Measurements from ENCODE around the gene LMF1. TPM values are rescaled to one million over a fixed set of nuclear protein-coding genes. Genes with fewer than 3 reads are reported as not detected.
"Not testable (repeated sequence)": the region's sequence is repeated elsewhere in the genome, so short reads cannot be mapped to it uniquely, and the experiment has no call there.

LMF1 gene
- total RNA-seq, 2 donors from 2014 or later = 11.9 to 12.0 TPM

DNA sequence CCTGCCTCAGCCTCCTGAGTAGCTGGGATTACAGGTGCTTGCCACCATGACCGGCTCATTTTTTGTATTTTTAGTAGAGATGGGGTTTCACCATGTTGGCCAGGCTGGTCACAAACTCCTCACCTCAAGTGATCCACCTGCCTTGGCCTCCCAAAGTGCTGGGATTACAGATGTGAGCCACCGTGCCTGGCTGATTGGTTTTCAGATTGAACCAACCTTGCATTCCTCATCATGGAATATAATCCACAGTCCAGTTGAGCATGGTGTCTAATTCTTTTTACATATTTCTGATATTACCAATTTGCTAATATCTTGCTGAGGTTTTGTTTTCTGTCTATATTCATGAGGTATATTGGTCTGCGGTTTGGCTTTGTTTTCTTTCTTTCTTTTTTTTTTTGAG, 134.0 kb downstream of the LMF1 start:
- DNase-seq; intact Hi-C loops (cut with DNase I); ATAC-seq: not testable (repeated sequence)

DNA sequence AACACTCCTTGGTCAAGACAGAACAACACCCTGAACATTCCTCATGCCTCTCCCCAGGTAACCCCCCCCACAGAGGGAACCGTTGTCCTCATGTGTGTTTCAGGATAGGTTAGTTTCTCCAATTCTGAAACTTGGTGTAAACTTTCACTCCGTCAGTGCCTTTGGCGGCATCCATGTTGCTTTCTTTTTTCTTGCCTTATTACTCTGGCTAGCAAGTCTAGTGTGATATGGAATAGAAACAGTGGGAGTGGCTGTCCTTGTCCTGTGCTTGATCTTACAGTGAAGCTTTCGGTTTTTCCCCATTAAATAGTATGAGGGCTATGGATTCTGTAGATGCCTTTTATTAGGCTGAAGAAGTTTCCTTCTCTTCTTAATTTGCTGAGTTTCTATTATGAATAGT, 134.6 kb downstream of the LMF1 start:
- DNase-seq = no peak
- intact Hi-C loops (cut with DNase I) = no loop called here

DNA sequence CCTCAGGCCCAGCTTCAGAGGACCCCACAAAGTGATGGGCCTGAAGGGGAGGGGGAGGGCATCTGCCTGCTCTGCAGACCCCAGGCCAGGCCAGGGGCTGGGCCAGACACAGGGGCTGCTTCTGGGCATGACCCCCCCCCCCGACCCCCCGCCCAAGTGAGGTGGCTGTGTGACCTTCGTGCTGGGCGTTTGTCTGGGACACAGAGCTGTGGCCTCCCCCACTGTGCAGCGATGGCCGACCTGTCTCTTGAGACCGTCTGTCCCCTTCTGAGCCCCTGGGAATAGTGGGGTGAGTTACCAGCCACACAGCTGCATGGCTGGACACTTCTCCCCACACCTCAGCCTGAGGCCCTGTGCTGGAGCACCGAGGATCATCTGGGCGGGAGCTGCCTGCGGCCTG, 135.4 kb downstream of the LMF1 start:
- ATAC-seq (no peak), DNase-seq (no peak)
- intact Hi-C loops (cut with DNase I) = no loop called here

More for the DNA sequence above, 134.6 kb downstream of the LMF1 start:
- ATAC-seq = no peak

DNA sequence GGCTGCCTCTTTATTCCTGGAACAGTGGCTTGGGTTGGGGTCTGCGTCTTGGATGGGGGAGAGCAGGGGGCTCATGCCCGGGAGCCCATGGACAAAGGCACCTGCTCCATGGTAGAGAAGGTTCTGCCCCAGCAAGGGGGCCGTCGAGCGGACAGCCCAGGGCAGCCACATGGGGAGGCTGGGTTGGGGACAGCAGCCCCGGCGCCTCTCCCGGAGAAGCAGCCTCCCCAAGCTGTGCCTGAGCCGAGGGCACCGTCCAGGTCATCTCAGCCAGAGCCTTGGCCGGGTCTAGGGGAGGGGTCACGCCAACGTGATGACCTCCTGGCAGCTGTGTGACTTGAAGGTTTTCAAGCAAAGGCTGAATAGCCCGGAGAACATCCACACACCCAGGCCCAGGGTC, 137.4 kb downstream of the LMF1 start:
- ATAC-seq = no peak
- DNase-seq = no peak
- intact Hi-C loops (cut with DNase I) = no loop called here

DNA sequence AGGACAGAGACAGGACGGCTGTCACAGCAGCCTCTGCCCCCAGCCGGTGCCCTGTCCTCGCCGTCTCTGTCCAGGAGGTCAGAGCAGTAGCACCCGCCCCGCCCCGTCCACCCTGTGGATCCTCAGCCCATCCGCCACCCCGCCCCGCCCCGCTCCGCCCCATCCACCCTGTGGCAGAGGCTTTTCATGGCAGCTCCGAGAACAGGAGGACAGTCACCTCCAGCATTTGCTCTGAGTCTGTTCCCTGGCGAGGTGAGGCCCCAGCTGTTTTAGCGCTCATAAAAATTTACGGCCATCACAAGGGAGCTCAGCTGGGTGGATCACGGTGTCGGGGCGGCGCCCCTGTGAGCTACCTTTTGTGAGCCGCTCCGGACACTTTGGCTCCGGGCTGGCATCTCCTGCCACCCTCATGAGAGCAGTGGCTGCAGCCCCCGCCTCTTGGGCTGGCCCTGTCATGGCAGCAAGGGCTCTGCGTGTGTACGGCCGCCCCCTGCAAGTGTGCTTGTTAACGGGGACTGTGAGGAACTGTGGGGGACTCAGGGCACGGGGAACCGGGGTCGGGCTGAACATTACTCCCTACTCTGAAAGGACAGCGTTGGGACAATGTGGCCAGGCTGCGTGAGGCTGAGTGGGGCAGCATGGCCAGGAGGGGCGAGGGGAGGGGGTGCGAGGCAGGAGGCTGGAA, 138.0 kb downstream of the LMF1 start:
- DNase-seq = no peak
- intact Hi-C loops (cut with DNase I) = no loop called here
- ATAC-seq = no peak

DNA sequence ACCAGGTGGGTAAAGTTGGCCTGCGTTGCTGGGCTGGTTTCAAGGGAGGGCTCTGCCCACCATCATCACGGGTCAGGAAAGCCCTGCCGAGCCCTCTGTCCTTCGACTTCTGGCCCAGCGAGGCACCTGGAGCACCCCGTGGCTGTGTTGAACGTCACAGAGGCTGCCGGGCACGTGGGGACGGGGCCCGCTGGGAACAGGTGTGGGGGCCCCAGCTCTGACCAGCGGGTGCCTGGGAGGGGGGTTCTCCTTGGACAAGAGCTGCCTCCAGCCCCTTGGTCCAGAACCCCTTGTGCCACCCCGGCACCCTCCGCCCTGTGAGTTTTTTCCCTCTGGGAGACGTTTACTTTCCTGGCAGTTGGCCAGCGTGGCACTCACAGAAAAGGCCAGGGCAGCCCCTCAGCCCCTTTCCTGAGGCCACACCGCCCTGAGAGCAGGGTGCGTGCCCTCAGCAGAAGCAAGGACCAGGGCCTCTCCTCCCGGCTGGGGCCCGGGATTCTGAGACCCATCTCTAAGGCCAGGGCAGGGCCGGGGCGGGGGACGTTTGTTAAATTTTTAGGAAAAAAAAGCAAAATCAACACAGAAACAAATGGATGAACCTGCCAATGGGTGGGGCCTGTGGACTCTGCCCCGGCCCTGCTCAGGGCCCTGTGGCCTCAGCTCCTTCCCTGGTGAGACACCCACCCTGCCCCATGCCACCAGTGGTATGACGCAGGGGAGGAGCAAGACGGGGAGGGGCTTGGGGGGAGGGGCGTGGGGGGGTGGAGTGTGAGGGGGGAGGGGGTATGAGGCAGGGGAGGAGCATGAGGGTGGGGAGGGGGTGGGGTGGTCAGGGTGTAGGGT, 139.0 kb downstream of the LMF1 start:
- intact Hi-C loops (cut with DNase I) = no loop called here
- no peak for DNase-seq

DNA sequence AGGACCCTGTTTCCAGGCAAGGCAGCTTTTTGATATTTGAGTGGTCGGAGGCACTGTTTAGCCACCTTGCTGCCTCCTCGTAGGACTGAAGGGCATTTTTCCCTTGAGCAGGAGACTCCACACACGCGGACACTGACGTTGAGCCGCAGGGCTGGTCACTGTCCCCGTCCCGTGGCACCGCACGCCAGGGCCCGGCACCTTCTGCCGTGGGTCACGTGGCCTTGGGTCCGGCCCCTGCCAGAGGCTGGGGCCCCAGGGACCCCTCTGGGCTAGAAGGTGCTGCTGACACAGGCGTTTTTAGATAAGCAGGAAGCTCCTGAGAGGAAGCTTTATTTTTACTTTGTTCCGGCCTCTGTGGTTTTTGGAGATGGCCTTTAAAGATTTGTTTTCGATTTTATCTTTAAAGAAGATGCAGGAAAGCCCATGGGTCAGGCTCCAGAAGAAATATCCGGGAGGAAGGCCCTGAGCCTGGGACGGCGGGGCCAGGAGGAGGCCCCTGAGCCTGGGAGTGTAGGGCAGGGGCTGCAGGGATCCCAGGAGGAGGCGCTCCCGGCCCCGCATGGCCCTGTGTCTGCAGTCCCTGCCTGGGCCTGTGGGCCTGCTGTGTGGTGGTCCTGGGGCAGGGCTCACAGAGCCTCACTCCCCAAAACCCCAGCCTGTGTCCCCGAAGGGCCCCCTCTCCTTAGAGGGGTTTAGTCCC, 139.8 kb downstream of the LMF1 start:
- intact Hi-C loops (cut with DNase I) = no loop called here
- DNase-seq = no peak

More for the DNA sequence above, 139.0 kb downstream of the LMF1 start:
- no peak for ATAC-seq

DNA sequence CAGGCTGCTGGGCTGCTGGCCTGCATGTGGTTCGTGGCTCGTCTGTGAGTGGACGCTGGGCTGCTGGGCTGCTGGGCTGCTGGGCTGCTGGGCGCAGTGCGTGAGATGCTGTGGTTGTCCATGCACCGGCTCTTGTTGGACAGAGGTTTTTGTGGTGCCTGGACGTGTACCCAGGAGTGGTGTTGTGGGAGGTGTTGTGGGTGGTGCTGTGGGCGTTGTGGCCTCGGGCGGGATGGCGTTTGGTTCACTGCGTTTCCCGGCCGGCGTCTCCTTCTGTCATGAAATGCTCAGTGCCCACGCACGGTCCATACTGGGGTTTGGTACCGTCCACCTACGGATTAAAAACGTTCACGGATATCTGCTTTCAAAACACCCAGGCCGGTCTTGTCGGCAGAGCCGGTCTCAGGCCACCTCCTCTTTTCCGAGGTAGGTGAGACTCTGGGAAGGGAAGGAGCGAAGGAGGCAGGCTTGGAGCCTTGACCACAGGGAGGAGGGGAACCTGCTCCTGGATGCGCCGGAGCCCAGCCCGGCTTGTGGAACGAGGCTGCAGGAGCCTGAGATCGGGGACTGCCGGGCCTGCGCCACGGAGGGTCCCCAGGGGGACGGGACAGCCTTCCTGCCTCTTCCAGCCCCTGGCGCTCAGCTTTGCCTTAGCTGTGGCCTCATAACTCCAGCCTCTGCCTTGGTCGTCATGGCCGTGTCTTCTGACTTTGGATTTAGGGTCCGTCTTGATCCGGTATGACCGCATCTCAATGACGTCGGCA, 140.5 kb downstream of the LMF1 start:
- ATAC-seq (no peak), DNase-seq (no peak)
- intact Hi-C loops (cut with DNase I) = no loop called here

More for the DNA sequence above, 139.8 kb downstream of the LMF1 start:
- no peak for ATAC-seq

DNA sequence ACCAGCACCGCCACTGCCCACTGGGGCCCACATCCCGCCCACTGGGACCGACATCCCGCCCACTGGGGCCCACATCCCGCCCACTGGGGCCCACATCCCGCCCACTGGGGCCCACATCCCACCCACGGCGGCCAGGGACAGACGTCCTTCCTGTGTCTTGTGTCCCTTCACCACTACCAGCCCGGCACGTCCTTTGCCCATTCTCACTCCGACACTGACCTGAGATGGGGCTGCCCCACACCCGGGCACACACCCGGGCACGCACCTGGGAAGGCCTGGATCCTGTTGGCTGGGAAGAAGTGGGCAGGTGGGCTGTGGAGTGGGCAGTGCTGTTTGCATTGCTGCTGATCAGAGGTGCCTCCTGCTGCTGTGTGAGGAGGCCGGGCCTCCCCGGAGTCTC, 141.9 kb downstream of the LMF1 start:
- intact Hi-C loops (cut with DNase I) = no loop called here
- no peak for DNase-seq
- no peak for ATAC-seq

DNA sequence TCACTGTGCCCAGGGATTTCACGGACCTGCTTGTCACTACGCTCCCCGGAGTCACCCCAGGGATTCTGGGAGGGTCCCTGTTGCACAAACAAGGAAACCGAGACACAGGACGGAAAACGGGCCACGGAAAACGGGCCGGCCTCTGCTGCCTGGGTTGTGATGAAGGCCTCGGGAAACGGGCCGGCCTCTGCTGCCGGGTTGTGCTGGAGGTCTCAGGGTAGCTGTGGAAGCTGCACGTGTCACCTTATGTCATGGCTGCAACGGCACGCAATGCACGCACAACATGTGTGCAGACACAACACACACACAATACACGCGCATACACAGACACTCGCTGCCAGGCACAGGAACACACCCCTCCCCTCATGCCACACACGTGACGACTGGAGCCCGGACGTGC, 143.3 kb downstream of the LMF1 start:
- no peak for ATAC-seq
- intact Hi-C loops (cut with DNase I) = no loop called here
- no peak for DNase-seq

DNA sequence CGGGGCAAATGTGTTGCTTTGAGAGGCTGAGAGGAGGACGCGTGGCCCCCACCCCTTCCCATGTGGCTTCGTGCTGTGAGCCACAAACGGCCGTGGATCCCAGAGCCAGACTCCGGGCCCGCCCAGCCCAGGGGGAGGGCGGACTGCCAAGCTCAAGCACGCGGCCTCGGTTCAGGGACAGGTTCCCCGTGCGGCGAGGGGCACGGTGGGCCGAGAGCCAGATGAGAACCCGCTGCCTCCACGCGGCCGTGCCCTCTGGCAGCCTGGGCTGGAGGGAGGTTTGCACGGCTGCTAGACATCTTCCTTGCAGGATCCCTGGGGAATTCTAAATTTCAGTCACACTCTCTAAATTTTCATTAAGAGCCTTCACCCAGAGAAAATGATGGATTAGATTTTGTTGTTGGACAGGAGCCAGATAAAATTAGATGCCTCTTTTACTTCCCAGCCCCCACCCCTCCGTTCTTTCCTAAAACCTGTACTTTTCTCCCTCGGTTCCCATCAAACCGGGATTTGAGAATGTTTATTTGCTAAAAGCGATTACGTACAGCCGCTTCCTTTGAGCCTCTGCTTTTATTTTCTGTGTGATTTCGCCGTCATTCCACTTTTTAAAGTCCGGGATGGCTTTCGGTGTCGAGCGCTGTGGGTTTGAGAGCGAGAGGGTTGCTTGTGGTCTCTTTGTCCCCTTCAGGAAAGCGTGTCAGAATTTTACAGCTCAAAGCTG, 145.3 kb downstream of the LMF1 start:
- DNase-seq = no peak
- intact Hi-C loops (cut with DNase I) = no loop called here
- ATAC-seq = no peak

DNA sequence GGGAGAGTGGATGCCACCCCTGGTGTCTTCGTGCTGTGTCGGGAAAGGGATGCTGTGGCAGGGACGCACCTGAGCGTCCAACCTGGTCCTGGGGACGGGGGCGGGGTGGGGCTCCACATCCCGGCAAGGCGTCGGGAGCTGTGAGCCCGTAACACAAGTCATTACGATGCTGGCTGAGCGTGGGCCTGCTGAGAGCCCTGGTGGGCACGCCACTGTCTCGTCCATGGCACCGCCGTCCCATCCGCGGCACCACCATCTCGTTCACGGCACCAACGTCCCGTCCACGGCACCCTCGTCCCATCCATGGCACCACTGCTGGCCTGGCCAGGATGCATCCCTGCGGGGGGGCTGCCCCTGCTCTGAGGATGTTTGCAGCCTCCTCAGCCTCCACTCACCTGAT, 146.2 kb downstream of the LMF1 start:
- intact Hi-C loops (cut with DNase I) = no loop called here
- no peak for ATAC-seq
- no peak for DNase-seq

DNA sequence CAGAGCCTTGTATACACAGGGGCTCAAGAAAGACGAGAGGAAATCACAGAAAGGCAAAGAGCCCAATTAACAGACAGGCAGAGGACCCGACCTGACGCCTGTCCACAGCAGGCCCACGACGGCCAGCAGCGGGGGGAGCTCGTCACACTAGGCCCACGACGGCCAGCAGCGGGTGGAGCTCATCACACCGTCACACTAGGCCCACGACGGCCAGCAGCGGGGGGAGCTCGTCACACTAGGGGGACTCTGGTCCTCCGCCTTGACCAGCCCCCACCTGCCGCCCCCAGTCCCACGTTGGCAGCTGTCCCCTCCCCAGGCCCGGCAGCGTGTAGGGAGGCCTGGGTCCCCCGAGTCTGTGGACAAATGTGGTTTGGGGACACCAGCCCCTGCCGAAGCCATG, 146.6 kb downstream of the LMF1 start:
- intact Hi-C loops (cut with DNase I) = no loop called here
- DNase-seq (no peak), ATAC-seq (no peak)

DNA sequence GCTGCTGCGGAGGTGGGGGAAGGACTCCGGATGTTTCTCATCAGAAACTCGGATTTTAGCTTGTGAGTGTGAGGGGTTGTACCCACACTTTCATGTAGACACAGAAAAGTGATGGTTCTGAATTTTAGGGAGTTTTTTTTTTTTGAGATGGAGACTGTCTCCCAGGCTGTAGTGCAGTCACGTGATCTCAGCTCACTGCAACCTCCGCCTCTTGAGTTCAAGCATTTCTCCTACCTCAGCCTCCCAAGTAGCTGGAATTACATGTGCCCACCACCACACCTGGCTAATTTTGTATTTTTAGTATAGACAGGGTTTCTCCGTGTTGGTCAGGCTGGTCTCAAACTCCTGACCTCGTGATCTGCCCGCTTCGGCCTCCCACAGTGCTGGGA, 147.9 kb downstream of the LMF1 start:
- ATAC-seq (no peak), DNase-seq (no peak)
- intact Hi-C loops (cut with DNase I) = no loop called here

DNA sequence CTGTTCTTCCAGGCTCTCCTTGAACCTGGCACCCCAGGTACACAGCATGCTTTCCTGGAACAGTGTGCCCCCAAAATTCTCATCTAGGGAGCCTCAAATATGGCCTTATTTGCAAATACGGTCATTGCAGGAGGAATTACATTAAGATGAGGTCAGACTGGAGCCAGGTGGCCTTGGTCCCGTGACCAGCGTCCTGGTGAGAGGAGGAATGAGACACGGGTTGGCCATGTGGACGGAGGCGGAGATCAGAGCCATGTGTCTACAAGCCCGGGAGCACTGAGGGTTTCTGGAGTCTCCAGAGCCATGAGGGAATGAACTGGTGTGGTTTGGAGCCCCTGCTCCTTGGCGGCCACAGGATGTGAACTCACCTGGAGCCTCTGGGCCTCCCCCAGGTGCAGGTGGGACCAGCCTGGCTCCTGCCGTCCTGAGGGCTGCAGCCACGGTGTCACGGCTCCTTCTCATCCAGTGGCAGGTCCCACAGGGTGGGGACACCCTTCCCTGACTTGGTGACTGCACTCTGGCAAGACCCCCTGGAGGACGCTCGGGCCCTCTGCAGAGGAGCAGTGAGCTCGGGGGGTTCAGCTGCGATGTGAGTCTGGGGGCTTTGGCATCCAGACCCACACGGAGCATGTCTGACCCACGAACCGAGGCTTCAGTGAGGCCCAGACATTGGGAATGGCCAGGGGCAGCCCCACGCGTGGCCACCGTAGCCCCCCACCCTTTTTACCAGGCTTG, 148.4 kb downstream of the LMF1 start:
- ATAC-seq (no peak), DNase-seq (no peak)
- intact Hi-C loops (cut with DNase I) = no loop called here

DNA sequence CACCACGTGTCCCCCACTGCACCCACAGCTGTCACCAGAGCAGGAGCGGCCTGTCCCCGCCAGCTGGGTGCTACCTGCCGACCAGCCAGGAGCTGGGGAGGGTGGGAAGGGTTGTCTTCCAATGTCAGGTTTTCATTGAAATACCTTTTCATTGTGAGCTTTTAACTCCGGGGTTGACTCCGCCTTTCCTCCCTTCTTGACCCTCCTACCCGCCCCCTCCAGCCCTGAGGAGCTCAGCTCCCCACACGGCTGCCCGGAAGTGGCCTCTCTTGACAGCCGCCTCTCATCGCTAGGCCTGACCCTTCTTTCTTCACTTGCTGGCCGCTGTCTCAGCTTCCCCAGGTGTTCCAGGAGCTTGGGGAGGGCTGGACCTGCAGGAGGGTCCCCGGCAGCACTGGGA, 149.0 kb downstream of the LMF1 start:
- ATAC-seq (no peak), DNase-seq (no peak)
- intact Hi-C loops (cut with DNase I) = no loop called here

DNA sequence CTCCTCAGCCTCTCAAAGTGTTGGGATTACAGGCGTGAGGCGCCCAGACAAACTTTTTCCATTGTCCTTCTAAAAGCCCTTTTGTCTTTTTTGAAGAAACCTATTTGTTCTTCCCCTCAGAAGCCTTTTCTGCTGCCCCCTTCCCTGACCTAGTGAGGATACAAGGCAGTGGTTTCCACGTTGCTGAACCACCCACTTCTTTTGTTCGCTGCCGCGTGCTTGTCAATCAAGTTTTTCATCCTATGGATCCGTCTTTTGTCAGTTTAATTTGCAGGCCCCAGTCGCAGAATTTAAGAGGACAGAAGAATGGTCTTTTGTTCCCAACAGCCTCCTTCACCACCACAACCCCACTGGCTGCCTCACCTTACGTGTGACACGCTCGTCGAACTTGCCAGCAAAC, 150.0 kb downstream of the LMF1 start:
- no peak for DNase-seq
- ATAC-seq = no peak
- intact Hi-C loops (cut with DNase I) = no loop called here

DNA sequence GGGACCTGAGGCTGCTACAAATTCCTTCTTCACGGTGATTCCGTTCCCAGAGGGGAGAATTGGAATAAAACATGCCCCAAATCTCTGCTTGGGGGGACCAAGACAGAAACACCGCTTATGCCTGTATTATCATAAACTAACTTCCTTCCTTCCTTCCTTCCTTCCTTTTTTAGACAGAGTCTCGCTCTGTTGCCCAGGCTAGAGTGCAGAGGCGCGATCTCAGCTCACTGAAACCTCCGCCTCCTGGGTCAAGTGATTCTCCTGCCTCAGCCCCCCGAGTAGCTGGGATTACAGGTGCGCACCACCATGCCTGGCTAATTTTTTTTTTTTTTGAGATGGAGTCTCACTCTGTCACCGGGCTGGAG, 150.8 kb downstream of the LMF1 start:
- DNase-seq; intact Hi-C loops (cut with DNase I); ATAC-seq: not testable (repeated sequence)

All from left cardiac atrium (tissue), 4 donors.